HepG2 (cell line): ENCODE measurements around the gene NES. TPM values are rescaled to one million over a fixed set of nuclear protein-coding genes. Genes with fewer than 3 reads are reported as not detected.

Source experiments
- EHMT2 ChIP-seq: fragments of 200-600 bp; sonication (generic); IDR thresholded peaks from 2 replicates; pipeline ENCODE4 v1.7.0; 2017; ENCODE audit warnings: antibody characterized with exemption, low read depth, low read length, borderline replicate concordance
- FIP1L1 ChIP-seq: fragments of 200-400 bp; formaldehyde crosslinking; IDR thresholded peaks from 2 replicates; pipeline ENCODE4 v1.6.1; 2018; ENCODE audit warnings: low read depth, mild to moderate bottlenecking, low read length, moderate library complexity, borderline replicate concordance; ENCODE audit not compliant: insufficient read depth
- ISL2 ChIP-seq: sonication (generic); formaldehyde crosslinking; IDR thresholded peaks from 2 replicates; pipeline ENCODE4 v1.5.0; 2020; ENCODE audit warnings: missing genetic modification reagents
- KLF12 ChIP-seq: sonication (generic); formaldehyde crosslinking; IDR thresholded peaks from 2 replicates; pipeline ENCODE4 v1.4.0; 2020; ENCODE audit warnings: missing genetic modification reagents, borderline replicate concordance
- MAFG ChIP-seq: sonication (generic); formaldehyde crosslinking; IDR thresholded peaks from 2 replicates; pipeline ENCODE4 v1.5.1; 2020; ENCODE audit warnings: mild to moderate bottlenecking, missing genetic modification reagents
- MLLT10 ChIP-seq: sonication (generic); formaldehyde crosslinking; IDR thresholded peaks from 2 replicates; pipeline ENCODE4 v1.4.0; 2020; ENCODE audit warnings: missing genetic modification reagents
- NAIF1 ChIP-seq: sonication (generic); formaldehyde crosslinking; IDR thresholded peaks from 2 replicates; pipeline ENCODE4 v1.5.0; 2020; ENCODE audit warnings: mild to moderate bottlenecking, missing genetic modification reagents, borderline replicate concordance
- NFE2L2 ChIP-seq: fragments of 150-350 bp; IDR thresholded peaks from 2 replicates; pipeline ENCODE4 v1.6.1; 2014; ENCODE audit warnings: low read length
- PHF5A ChIP-seq: IDR thresholded peaks from one replicate; pipeline ENCODE4 v1.6.1; 2018; ENCODE audit warnings: low read depth, missing genetic modification reagents; ENCODE audit not compliant: unreplicated experiment
- U2AF1 ChIP-seq: fragments of 200-400 bp; formaldehyde crosslinking; optimal IDR thresholded peaks from 2 replicates; pipeline ENCODE3; 2017; ENCODE audit warnings: mild to moderate bottlenecking, low read depth, low read length
- ZNF281 ChIP-seq: sonication (generic); formaldehyde crosslinking; IDR thresholded peaks from 2 replicates; pipeline ENCODE4 v1.4.0; 2020; ENCODE audit warnings: missing genetic modification reagents, borderline replicate concordance
- ZNF484 ChIP-seq: sonication (generic); formaldehyde crosslinking; IDR thresholded peaks from 2 replicates; pipeline ENCODE4 v1.5.1; 2020; ENCODE audit warnings: mild to moderate bottlenecking, low read depth, missing genetic modification reagents, borderline replicate concordance
- ZNF646 ChIP-seq: sonication (generic); formaldehyde crosslinking; IDR thresholded peaks from 2 replicates; pipeline ENCODE4 v1.9.0; 2021; ENCODE audit warnings: mild to moderate bottlenecking, missing genetic modification reagents
- ZNF883 ChIP-seq: sonication (generic); formaldehyde crosslinking; IDR thresholded peaks from 2 replicates; pipeline ENCODE4 v1.5.1; 2020; ENCODE audit warnings: mild to moderate bottlenecking, missing genetic modification reagents; ENCODE audit errors: not compliant biosample characterization
- polyA plus RNA-seq, 8 experiments: library from polyadenylated mRNA; depleted of rRNA in 3 of 8; stranded (reverse) in 7 of 8; unstranded in 1 of 8; fragments of >200 nt; fragmentation: Illumina TruSeq in 4 of 8; extraction: Trizol in 4 of 8; gene quantifications; 2 replicates each; pipeline versions ENCODE4 v1.2.1 to v1.2.3, GENCODE V29; 2011 to 2016; ENCODE audit warnings: low read depth in 4 of 8, missing spikeins in 1 of 8, mixed read lengths in 1 of 8; ENCODE audit not compliant: insufficient read depth in 1 of 8
- total RNA-seq, 5 experiments: library from RNA; depleted of rRNA; stranded (reverse); fragments of >200 nt; fragmentation: Illumina TruSeq; extraction: Trizol; gene quantifications; 2 replicates each; pipeline ENCODE4 v1.2.3, GENCODE V29; 2016; ENCODE audit warnings: low read depth in 1 of 5
- TF ChIP-seq, protein P1 (sequence below): sonication (generic); formaldehyde crosslinking; IDR thresholded peaks from 2 replicates; pipeline ENCODE4 v1.4.0; 2020; ENCODE audit warnings: missing genetic modification reagents

NES gene
- total and polyA plus RNA-seq, 2 of the 13 experiments (the other 11 are each of a cell fraction or from before 2014, with no cell fraction given): 1.7 to 16.6 TPM

DNA sequence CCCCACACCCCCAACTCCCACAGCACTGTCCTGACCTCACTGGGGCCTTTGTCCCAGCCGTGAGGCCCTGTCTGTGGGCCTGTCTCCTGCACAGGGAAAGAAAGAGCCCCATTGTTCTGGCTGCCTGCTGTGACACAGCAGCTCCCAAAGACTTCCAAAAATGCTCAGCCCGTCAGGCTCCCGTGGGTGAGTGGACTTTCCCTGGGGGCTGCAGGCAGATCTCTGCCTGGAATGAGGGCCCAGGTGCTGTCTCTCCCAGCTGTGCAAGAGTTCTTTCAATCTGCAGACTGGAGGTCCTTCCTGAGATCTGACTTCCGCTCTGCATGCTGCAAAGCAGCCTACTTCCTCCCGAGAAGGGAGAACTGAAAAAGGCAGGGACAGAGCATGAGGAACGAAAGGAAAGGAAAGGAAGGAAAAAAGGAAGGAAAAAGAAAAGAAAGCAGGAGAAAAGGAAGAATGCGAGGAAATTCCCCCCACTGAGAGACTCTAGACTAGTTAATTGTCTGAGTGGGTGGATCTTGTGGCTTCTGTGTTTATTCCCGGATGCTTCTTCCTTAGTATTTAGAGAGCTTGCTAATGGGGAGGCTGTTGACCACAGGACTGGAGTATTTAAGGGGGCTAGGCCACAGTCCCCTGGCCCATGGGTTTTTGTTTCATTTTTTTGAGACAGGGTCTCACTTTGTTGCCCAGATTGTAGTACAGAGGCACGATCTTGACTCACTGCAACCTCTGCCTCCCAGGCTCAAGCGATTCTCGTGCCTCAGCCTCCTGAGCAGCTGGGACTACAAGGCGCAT is 15.0 kb downstream of the NES start (continued):
- TF ChIP-seq KLF12 (CRISPR knock-in tag): no peak
- peak; percentile 47; the same call in 1 of the 2 replicates for TF ChIP-seq ZNF281
- TF ChIP-seq ZNF484 (CRISPR knock-in tag): no peak
- no peak for TF ChIP-seq MAFG
- TF ChIP-seq U2AF1: no peak
- no peak for TF ChIP-seq MLLT10 (CRISPR knock-in tag)
- TF ChIP-seq EHMT2: no peak
- no peak for TF ChIP-seq ZNF646 (CRISPR knock-in tag)
- TF ChIP-seq ISL2 (CRISPR knock-in tag): no peak
- TF ChIP-seq NFE2L2: 0 out of 2 replicates have a peak, but pooled peaks have one; percentile 41
- TF ChIP-seq NAIF1: no peak
- TF ChIP-seq, protein P1, sequence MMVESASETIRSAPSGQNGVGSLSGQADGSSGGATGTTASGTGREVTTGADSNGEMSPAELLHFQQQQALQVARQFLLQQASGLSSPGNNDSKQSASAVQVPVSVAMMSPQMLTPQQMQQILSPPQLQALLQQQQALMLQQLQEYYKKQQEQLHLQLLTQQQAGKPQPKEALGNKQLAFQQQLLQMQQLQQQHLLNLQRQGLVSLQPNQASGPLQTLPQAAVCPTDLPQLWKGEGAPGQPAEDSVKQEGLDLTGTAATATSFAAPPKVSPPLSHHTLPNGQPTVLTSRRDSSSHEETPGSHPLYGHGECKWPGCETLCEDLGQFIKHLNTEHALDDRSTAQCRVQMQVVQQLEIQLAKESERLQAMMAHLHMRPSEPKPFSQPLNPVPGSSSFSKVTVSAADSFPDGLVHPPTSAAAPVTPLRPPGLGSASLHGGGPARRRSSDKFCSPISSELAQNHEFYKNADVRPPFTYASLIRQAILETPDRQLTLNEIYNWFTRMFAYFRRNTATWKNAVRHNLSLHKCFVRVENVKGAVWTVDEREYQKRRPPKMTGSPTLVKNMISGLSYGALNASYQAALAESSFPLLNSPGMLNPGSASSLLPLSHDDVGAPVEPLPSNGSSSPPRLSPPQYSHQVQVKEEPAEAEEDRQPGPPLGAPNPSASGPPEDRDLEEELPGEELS: no peak
- no peak for TF ChIP-seq ZNF883 (CRISPR knock-in tag)
- TF ChIP-seq FIP1L1: no peak
- TF ChIP-seq PHF5A: no peak
